HS-5 (cell line): Measurements from ENCODE around the gene GLDN.
"Not testable (repeated sequence)": the region's sequence is repeated elsewhere in the genome, so short reads cannot be mapped to it uniquely, and the experiment has no call there.

Source experiments
- DNase-seq: peaks from one replicate; pipeline ENCODE4 v3.0.0-alpha.2; 2012; ENCODE audit warnings: low read depth

Gene GLDN

GRCh38 chr15:51387699-51388041, 46.2 kb downstream of the GLDN start:
- no peak for DNase-seq

DNA sequence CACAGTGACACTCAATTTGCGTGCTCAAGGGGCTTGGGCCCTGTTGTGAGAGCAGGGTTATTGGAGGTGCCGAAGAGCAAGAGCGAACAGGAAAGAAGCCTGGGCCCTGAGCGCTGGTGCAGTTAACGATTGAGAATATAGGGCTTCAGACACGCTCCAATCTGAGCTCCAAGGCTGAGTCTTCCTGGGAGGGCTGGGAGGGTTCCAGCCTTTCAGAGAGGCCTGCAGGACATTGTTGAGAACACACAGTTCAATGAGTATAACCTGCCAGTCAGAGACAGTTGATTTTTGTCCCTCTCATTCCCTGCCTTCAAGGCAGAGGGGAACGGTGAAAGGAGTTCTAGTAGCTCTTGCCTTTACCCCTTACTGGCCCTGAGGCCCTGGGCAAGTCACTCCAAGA, 47.3 kb downstream of the GLDN start:
- DNase-seq, result no peak

- no peak for DNase-seq
Measured at GRCh38 chr15:51390241-51390965, 48.9 kb downstream of the GLDN start.

DNA sequence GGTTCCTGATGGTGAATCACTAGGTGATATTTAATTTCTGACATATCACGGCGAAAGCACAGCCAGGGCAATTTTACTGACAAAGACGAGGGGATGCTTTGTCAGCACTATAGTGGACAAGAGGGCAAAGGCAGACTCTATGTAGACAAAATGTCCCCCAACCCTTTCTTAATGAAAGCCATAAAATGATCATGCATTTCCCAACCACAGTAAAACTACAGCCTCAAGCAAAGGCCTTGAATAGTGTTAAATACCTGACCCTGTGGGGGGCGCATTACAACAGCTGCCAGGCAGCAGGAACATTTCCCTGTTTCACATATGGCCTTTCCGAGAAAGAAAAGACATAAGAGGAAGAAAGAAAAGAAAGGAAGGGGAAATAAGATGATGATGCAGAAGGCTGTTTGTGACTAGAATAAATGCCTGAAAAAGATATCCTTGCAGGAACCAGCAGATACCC, 49.5 kb downstream of the GLDN start:
- DNase-seq, result no peak

- DNase-seq, result no peak
Measured at GRCh38 chr15:51396921-51397320, 55.5 kb downstream of the GLDN start.

DNA sequence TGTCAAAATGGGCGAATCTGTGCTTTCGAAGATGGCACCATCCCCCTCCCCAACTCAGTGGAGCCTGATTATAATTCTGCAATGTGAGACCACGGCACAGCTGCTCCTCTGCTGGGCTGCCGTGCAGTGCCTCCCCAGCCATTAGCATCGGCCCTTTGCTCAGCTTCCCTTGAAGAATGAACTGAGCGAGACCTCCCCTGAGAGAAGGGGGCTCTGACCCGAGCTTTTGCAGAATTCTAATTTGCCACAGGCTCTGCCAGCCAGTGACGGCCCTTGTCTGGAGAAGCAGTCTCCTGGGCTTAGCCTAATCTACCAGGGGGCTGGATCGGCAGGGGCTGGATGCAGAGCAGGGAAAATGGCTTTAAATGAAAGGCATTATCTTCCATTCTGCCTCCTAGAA, 57.2 kb downstream of the GLDN start:
- no peak for DNase-seq

DNA sequence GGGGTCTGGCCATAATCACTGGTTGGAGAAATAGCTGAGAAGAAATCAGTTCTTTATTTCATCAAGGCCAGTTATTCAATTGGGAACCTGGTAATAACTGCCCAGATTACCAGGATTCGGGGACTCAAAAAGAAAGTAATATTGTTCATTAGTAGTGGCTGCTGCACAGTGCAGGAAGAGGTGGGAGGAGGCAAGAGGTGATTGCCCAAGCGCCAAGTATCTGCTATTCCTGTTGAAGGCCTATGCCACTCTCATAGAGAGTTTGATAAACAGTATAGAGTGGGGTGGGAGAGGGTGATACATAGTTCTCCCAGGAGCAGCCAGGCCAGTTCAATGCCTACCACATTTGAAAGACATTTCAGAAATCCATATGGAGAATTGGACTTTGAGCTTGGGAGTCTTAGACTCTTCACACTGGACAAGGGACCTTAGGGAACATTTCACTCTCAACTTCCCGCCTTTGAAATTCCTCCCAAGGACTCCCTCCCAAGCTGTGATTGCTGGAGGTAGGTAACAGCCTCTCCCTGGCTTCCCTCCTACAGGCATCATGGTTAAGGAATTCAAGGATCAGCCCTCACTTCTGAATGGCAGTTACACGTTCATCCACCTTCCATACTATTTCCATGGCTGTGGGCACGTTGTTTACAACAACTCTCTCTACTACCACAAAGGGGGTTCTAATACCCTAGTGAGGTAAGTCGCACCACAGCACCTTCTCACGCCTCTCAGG, 59.8 kb downstream of the GLDN start:
- no peak for DNase-seq

- DNase-seq, result no peak
Measured at GRCh38 chr15:51401872-51402517, 60.5 kb downstream of the GLDN start.

DNA sequence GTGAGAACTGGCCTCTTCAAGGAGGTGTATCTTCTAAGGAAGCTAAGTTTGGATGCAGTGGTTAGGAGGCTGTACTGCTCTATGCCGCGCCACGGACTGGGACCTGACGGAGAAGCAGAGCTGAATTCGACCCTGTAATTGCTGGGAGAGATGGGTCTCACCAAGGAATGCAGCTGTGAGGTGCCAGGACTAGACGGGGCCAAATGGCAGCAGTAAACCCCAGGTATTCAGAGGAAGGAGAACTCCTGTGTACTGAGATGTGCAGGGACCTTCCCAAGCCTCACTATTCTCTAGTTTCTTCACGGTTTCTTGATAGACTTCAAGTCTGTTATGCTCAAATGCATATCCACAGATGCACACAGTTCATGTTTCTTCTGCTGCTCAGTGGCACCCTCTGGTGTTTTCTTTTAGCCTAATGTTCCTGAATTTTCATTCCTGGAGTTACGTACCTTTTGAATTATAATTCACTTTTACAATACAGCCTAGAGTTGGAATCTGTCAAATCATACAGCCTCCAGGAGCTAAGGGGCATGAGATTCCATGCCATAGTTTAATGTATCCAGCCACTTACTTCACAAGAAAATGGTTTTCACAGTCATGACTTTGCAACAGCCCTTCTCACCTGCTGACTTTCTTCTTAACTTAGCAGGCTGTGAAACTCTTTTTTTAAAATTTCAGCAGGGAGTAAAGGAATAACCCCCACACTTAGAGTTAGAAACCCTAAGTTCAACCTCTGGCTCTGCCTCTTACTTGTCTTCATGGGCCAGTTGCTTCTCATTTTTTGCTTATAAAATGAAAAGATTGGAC, 61.8 kb downstream of the GLDN start:
- no peak for DNase-seq

DNA sequence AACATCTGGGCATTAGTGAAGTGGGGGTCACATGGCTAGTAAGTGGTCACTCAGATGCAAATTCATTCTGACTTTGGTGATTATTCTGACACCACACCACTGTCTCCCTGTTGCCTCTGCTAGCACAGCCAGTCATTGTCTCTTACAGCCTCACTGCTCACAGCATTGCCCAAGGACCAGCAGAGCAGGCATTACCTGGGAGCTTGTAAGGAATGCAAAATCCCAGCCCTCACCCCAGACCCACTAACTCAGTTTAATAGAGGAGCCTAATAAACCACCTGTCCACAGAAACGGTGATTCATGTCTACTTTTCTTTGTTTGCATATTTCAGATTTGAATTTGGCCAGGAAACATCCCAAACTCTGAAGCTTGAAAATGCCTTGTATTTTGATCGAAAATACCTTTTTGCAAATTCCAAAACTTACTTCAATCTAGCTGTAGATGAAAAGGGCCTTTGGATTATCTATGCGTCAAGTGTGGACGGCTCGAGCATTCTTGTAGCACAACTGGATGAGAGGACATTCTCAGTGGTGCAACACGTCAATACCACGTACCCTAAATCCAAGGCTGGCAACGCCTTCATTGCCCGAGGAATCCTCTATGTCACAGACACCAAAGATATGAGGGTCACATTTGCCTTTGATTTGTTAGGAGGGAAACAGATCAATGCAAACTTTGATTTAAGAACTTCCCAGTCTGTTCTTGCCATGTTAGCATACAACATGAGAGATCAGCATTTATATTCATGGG, 62.7 kb downstream of the GLDN start:
- DNase-seq, result no peak

DNA sequence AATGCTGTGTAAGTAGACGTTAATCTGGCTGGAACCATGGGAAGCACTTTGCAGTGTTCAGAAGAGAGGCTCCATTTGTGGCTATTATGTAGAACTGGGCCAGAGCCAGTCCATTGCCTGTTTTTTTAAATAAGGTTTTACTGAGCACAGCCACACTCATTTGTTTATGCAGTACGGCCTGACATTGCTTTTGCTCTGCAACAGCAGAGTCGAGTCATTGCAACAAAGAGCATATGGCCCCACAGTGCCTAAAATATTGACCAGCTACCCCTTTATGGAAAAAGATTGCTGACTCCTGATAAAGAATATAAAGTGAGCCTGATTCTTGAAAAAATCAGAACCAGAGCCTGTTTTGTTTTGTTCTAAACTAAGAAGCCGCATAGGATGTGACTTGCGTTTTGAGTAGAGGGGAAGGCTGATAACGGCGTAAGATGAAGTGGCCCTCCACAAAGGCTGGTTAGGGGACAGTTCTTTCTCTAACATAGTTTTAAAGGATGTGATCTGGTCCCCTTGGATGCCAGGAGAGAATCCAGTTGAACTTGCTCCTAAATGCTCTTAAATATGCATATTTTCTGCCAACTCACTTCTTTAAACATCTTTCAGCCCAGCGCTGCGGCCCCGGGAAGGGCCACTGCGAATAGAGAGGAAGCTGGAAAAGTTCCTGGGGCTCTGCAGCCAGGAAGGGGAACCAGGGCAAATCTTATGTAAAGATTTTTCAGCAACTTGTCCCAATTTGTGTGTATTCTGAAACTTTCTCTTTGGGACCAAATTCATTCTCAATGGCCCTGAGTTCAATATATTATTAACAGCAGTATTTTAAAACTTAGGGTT, 64.5 kb downstream of the GLDN start:
- no peak for DNase-seq

DNA sequence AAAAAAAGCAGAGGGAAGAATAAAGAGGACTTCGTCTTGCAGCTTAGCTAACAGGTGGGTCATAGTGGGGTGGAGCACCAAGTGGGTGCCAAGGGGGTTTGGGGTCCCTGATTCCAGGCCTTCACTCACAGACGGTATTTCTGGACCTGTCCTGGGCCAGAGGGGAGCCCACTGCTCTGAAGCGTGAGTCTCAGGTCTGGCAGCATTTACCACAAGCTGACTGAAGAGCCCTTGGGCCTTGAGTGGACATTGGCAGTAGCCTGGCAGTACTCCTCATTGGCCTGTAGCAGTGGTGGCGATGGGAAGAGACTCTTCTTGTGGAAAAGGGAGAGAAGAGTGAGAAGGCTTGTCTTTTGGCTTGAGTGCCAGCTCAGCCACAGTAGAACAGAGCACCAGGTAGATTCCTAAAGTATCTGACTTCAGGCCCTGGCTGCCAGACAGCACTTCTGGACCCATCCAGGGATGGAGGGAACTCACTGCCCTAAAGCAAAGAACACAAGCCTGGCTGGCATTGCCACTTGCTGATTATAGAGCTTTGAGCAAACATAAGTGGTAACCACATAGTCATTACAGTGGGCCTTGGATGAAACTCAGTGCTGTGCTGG, 72.9 kb downstream of the GLDN start:
- DNase-seq, result no peak

DNA sequence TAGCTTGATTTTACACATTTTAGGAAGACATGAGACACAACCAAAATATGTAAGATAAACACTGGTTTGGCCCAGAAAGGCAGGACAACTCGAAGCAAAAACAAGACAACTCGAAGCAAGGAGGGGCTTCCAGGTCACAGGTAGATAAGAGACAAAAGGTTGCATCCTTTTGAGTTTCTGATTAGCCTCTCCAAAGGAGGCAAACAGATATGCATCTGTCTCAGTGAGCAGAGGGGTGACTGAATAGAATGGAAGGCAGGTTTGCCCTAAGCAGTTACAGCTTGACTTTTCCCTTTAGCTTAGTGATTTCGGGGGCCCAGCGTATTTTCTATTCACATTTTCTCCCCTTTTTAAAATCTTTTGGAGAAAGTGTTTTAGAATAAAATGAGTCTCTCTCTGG, 74.7 kb downstream of the GLDN start:
- no peak for DNase-seq

DNA sequence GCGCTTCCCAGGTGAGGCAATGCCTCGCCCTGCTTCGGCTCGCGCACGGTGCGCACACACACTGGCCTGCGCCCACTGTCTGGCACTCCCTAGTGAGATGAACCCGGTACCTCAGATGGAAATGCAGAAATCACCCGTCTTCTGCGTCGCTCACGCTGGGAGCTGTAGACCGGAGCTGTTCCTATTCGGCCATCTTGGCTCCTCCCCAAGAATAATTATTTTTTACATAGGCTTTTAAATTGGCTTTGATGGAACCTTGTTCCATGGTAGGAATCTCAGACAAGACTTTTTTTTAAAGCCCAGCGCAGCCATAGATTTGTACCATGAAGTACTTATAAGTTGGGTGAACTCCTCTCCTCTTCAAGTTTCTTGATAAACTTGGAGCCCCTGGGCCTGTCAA, 81.6 kb downstream of the GLDN start:
- DNase-seq, result not testable (repeated sequence)

DNA sequence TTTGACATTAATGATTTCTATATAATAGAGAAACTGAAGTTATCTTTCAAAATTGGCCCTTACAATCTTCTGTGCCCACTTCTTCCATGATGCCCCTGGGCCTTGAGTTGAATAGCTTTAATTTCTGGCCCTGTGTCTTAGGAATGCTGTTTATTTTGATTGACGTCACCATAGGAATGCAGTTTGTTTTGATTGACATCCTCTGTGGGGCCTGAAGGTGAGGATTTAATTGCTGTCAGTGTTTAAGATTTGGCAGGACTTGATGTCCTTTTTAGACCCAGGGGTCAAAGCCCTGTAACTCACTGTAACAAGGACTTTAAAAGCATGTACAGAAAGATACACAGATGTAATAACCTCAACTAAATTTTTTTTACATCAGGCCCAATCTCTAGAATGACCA, 83.3 kb downstream of the GLDN start:
- DNase-seq, result no peak

GRCh38 chr15:51425517-51426040, 84.1 kb downstream of the GLDN start:
- DNase-seq, result no peak

- DNase-seq, result no peak
Measured at GRCh38 chr15:51438526-51438925, 97.1 kb downstream of the GLDN start.

DNA sequence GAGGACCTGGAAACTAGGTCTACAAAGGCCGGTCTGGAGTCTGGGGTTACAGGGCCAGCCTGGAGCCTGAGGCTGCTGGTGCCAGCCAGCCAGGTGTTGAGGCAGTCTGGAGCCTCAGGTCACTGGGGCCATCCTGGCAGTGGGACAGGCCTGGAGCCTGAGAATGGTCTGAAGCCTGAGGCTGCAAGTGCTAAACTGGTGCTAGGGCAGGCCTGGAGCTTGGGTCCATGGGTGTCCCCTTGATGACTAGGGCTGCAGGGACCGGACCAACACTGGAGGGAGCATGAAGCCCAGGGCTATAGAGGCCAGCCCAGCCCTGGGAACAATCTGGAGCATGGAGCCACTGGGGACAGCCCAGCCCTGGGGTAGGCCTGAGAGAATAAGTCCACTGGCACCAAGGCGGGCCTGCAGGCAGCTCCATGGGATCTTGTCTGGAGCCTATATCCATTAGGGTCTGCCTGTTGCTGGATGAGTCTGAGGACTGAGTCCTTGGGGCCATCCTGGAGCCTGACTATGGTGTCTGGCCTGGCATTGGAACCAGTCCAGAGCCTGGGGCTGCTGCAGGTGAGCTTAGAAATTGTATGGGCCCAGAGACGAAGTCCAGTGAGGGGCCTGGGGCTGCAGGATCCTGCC, 101.9 kb downstream of the GLDN start:
- no peak for DNase-seq

- DNase-seq, result no peak
Measured at GRCh38 chr15:51444112-51444511, 102.7 kb downstream of the GLDN start.

DNA sequence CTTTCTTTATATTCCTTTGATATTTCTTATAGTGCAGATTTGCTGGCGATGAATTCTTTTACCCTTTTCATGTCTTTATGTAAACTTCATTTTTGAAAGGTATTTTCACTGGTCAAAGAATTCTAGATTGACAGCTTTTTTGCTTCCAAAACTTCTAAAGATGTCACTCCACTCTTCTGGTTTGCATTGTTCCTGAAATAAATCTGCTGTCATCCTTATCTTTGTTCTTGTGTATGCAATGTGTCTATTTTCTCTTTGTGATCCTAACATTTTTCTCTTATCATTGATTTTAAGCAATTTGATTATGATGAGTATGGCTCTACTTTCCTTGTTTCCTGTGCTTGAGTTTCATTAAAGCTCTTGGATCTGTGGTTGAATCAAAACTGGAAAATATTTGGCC, 103.4 kb downstream of the GLDN start:
- DNase-seq, result no peak
